Esophagus squamous epithelium (tissue), 4 donors: Measurements from ENCODE around the gene SNAPC2.

ENCODE experiments used
- CTCF ChIP-seq, 6 experiments: fragments of 450-650 bp in 4 of 6; fragments of 200-600 bp in 2 of 6; sonication (generic) in 2 of 6; IDR thresholded peaks; one replicate each; pipeline ENCODE4 v1.5.1; 2016 to 2019; ENCODE audit warnings: antibody characterized with exemption in 6 of 6, mild to moderate bottlenecking in 4 of 6, moderate library complexity in 4 of 6
- POLR2A ChIP-seq, 4 donors: fragments of 450-650 bp; IDR thresholded peaks; one replicate each; pipeline ENCODE4 v1.6.1; 2017; ENCODE audit warnings: antibody characterized with exemption in 4 of 4, mild to moderate bottlenecking in 4 of 4, moderate library complexity in 3 of 4

DNA sequence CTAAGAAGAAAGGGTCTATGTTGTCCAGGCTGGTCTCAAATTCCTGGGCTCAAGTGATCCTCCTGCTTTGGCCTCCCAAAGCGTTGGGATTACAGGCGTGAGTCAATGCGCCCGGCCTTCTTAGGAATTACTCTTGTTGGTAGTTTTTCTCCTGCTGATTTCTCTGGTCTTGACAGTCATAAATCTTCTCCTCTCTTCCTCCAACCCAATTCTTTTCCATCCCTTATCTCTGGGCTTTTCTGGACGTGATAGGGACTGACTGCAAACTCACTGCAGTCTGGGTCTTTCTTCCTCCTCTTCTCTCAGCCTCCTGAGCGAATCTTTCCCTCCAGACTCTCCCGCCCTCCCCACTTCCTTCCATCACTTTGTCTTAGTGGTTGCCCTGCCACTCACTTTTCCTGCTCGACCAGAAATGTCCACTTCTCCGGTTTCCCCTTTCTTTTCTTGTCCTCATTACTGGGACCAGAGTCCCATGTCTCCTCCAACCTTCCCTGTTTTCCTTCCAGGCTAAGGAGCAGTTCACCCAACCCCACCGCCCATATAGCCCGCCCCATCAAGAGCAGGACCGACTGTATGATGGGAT, 45.2 kb downstream of the SNAPC2 start:
- no peak for TF ChIP-seq POLR2A (IDR thresholded peaks at IDR 0.05)
- TF ChIP-seq CTCF (IDR thresholded peaks at IDR 0.05) = no peak
